DND-41 (cell line): ENCODE measurements around the gene HBA2.

Experiments
- CTCF ChIP-seq: IDR thresholded peaks from 2 replicates; pipeline ENCODE4 v1.5.1; 2012; ENCODE audit warnings: borderline replicate concordance, low read length, moderate library complexity, mild to moderate bottlenecking; ENCODE audit not compliant: poor library complexity, severe bottlenecking; ENCODE audit errors: extremely low read depth
- EZH2 ChIP-seq: IDR thresholded peaks from 3 replicates; pipeline ENCODE4 v1.6.1; 2012; ENCODE audit warnings: borderline replicate concordance, low read depth, mild to moderate bottlenecking, moderate library complexity, low read length, inconsistent platforms; ENCODE audit not compliant: severe bottlenecking

- TF ChIP-seq CTCF (no peak), EZH2 (no peak)
Observed at GRCh38 chr16:149024-149660, 23.5 kb upstream of the HBA2 start.
